Activated CD4-positive, alpha-beta T cell treated with anti-CD3 and anti-CD28 coated beads, Interleukin-2, amount 10 ng/mL, durations not matched to agents 7 days and 5 days (primary cell): Measurements from ENCODE around the gene RPEL1. TPM values are rescaled to one million over a fixed set of nuclear protein-coding genes. Genes with fewer than 3 reads are reported as not detected.
"Not testable (repeated sequence)": the region's sequence is repeated elsewhere in the genome, so short reads cannot be mapped to it uniquely, and the experiment has no call there.

Source experiments
- CTCF ChIA-PET: fragments of 350-600 bp; sonication (Branson Sonifier 250); formaldehyde crosslinking; loops from one replicate; lab custom pipeline; 2021; ENCODE audit warnings: antibody characterized with exemption; lab: Charles Lee
- POLR2A ChIA-PET: fragments of 350-600 bp; sonication (Branson Sonifier 250); formaldehyde crosslinking; loops from one replicate; lab custom pipeline; 2021; ENCODE audit warnings: antibody characterized with exemption; lab: Charles Lee
- DNase-seq: peaks from one replicate; pipeline ENCODE4 v3.0.0-alpha.2; 2020
- H3K27ac Mint-ChIP-seq: one replicate; pipeline ENCODE4 v1.8.0; 2021; ENCODE audit warnings: mild to moderate bottlenecking, moderate library complexity, mixed read lengths
- H3K27me3 Mint-ChIP-seq: one replicate; pipeline ENCODE4 v1.8.0; 2021; ENCODE audit warnings: mixed read lengths
- H3K36me3 Mint-ChIP-seq: one replicate; pipeline ENCODE4 v1.8.0; 2021; ENCODE audit warnings: low read depth, mixed read lengths
- H3K4me1 Mint-ChIP-seq: one replicate; pipeline ENCODE4 v1.8.0; 2021; ENCODE audit warnings: mixed read lengths
- H3K4me3 Mint-ChIP-seq: one replicate; pipeline ENCODE4 v1.8.0; 2021; ENCODE audit warnings: mild to moderate bottlenecking, moderate library complexity, mixed read lengths
- H3K9me3 Mint-ChIP-seq: one replicate; pipeline ENCODE4 v1.8.0; 2021; ENCODE audit warnings: mixed read lengths
- total RNA-seq, 2 experiments: library from RNA; stranded (reverse); gene quantifications; one replicate each; pipeline ENCODE4 v1.2.3, GENCODE V29; 2021

RPEL1 gene
- total RNA-seq = not detected

GRCh38 chr10:103245587-103245986, at the start of gene RPEL1:
Gene RPEL1, plus strand, starts transcription at chr10:103245887. Its CDS starts 110 bp downstream, at chr10:103245997.
- H3K9me3 Mint-ChIP-seq, H3K27me3 Mint-ChIP-seq, H3K4me3 Mint-ChIP-seq, DNase-seq, H3K36me3 Mint-ChIP-seq, POLR2A ChIA-PET: not testable (repeated sequence)
- Mint-ChIP-seq H3K4me1 (peaks cover 18% of the 10 kb centered on the region), H3K27ac (peak within 1 kb of the TSS; percentile 50)
- CTCF ChIA-PET = interaction anchor here (1.2 to 2.3 kb wide), 3 partner anchors 14 to 328 kb away, joined by 3 to 13 read pairs (median 5); partner anchors contain the start of gene CNNM2

GRCh38 chr10:103196516-103196915, 49.2 kb upstream of the RPEL1 start:
- ChIA-PET POLR2A (no interaction called here), CTCF (no interaction called here)
- peaks cover 7% of the 10 kb centered on the region for H3K36me3 Mint-ChIP-seq
- no peak for DNase-seq
- H3K9me3 Mint-ChIP-seq = no peaks in the 10 kb centered on the region
- no peak overlapping the region for H3K27ac Mint-ChIP-seq
- no peak overlapping the region for H3K4me3 Mint-ChIP-seq
- peaks cover 27% of the 10 kb centered on the region for H3K4me1 Mint-ChIP-seq
- peaks cover 1% of the 10 kb centered on the region for H3K27me3 Mint-ChIP-seq

- no peak for DNase-seq
- POLR2A ChIA-PET = no interaction called here
- no peak overlapping the region for H3K27ac Mint-ChIP-seq
- peaks cover 3% of the 10 kb centered on the region for H3K36me3 Mint-ChIP-seq
- H3K4me1 Mint-ChIP-seq = peaks cover 21% of the 10 kb centered on the region
- peaks cover 1% of the 10 kb centered on the region for H3K27me3 Mint-ChIP-seq
- CTCF ChIA-PET = no interaction called here
- no peaks in the 10 kb centered on the region for H3K9me3 Mint-ChIP-seq
- no peak overlapping the region for H3K4me3 Mint-ChIP-seq
These were observed 48.5 kb upstream of the RPEL1 start for GRCh38 chr10:103197174-103197573.

DNA sequence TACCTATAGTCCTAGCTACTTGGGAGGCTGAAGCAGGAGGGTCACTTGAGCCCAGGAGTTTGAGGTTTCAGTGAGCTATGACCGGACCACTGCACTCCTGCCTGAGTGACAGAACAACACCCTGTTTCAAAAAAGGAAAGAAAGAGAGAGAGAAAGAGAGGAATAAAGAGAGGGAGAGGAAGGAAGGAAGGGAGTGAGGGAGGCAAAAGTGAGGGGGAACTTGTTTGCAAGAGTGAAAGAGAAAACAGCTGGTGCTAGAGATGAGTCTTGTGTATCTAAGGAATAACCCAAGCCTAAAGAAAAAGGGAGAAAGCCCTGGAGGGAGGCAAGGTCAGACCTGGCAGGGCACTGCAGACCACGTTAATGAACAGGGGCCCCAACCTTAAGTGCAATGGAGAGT, 47.8 kb upstream of the RPEL1 start:
- H3K36me3 Mint-ChIP-seq = no peaks in the 10 kb centered on the region
- peaks cover 1% of the 10 kb centered on the region for H3K27me3 Mint-ChIP-seq
- H3K9me3 Mint-ChIP-seq = no peaks in the 10 kb centered on the region
- H3K4me3 Mint-ChIP-seq = no peak overlapping the region
- DNase-seq = no peak
- ChIA-PET POLR2A (no interaction called here), CTCF (no interaction called here)
- peaks cover 21% of the 10 kb centered on the region for H3K4me1 Mint-ChIP-seq
- H3K27ac Mint-ChIP-seq = peak overlapping the region; percentile 66

DNA sequence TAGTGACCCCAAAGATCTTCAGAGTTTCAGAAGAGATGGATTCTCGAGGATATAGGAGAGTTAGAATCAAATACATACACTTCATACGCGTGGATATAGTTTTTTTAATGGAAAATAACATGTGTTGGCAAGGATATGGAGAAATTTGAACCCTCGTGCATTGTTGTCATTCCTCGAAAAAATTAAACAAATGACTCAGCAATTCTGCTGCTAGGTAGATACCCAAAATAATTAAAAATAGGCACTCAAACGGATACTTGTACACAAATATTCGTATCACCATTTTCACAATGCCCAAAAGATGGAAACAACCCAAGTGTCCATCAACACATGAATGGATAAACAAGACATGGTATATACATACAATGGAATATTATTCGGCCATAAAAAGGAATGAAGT, 47.0 kb upstream of the RPEL1 start:
- Mint-ChIP-seq H3K4me3 (no peak overlapping the region), H3K27ac (no peak overlapping the region), H3K9me3 (no peaks in the 10 kb centered on the region), H3K4me1 (peaks cover 17% of the 10 kb centered on the region), H3K36me3 (no peaks in the 10 kb centered on the region), H3K27me3 (peaks cover 1% of the 10 kb centered on the region)
- CTCF ChIA-PET = no interaction called here
- POLR2A ChIA-PET = no interaction called here
- DNase-seq = no peak

DNA sequence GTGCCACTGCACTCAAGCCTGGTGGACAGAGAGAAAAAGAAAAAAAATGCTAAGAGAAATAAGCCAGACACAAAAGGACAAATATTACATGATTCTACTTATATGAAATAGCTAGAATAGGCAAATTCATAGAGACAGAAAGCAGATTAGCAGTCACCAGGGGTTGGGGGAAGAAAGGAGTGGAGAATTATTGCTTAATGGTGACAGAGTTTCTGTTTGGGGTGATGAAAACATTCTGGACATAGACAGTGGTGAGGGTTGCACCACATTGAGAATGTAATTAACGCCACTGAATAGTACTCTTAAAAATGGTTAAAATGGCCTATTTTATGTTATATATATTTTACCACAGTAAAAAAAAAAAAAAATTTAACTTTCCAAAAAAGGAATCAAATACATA, 46.2 kb upstream of the RPEL1 start:
- Mint-ChIP-seq H3K4me1 (peaks cover 13% of the 10 kb centered on the region), H3K27ac (no peak overlapping the region), H3K9me3 (no peaks in the 10 kb centered on the region), H3K4me3 (no peak overlapping the region), H3K36me3 (no peaks in the 10 kb centered on the region), H3K27me3 (peaks cover 1% of the 10 kb centered on the region)
- no peak for DNase-seq
- ChIA-PET CTCF (no interaction called here), POLR2A (no interaction called here)

DNA sequence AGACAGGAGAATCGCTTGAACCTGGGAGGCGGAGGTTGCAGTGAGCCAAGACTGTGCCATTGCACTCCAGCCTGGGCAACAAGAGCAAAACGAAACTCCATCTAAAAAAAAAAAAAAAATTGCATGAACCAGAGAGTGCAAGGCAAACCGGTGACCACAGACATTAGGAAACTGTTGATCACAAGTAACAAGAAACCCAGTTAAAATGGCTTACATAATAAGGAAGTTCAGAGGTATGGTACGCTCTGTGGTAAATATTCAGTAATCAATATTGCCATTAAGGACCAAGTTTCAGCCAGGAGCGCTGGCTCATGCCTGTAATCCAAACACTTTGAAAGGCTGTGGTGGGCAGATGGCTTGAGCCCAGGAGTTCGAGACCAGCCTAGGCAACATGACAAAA, 43.4 kb upstream of the RPEL1 start:
- Mint-ChIP-seq H3K4me1 (peaks cover 6% of the 10 kb centered on the region), H3K36me3 (no peaks in the 10 kb centered on the region), H3K4me3 (no peak overlapping the region), H3K27me3 (peaks cover 10% of the 10 kb centered on the region), H3K9me3 (no peaks in the 10 kb centered on the region), H3K27ac (no peak overlapping the region)
- POLR2A ChIA-PET = no interaction called here
- CTCF ChIA-PET = interaction anchor here (1.3 kb wide), 1 partner anchor 9 kb away, joined by 4 read pairs; the partner anchor contains the start of gene NT5C2
- DNase-seq = no peak

DNA sequence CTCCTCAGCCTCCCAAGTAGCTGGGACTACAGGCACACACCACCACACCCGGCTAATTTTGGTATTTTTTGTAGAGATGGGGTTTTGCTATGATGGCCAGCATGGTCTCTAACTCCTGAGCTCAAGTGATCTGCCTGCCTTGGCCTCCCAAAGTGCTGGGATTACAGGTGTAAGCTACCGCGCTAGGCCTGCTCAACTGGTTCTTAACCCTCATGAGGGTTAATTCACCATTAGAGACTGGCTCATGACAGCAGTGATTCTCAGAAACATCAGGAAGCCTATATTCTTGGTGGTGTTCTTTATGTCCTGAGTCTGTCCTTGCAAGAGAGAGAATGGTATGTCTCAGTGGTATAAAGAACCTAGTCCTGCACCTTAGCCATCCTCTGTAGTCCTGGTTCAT, 42.2 kb upstream of the RPEL1 start:
- H3K27me3 Mint-ChIP-seq = peaks cover 10% of the 10 kb centered on the region
- no peaks in the 10 kb centered on the region for H3K4me1 Mint-ChIP-seq
- no peaks in the 10 kb centered on the region for H3K36me3 Mint-ChIP-seq
- POLR2A ChIA-PET = no interaction called here
- H3K9me3 Mint-ChIP-seq = no peaks in the 10 kb centered on the region
- DNase-seq = no peak
- CTCF ChIA-PET = interaction anchor here (0.6 to 0.9 kb wide), 3 partner anchors 12 to 438 kb away, joined by 3 read pairs; no protein-coding TSS in a partner anchor
- no peak overlapping the region for H3K4me3 Mint-ChIP-seq
- no peak overlapping the region for H3K27ac Mint-ChIP-seq

DNA sequence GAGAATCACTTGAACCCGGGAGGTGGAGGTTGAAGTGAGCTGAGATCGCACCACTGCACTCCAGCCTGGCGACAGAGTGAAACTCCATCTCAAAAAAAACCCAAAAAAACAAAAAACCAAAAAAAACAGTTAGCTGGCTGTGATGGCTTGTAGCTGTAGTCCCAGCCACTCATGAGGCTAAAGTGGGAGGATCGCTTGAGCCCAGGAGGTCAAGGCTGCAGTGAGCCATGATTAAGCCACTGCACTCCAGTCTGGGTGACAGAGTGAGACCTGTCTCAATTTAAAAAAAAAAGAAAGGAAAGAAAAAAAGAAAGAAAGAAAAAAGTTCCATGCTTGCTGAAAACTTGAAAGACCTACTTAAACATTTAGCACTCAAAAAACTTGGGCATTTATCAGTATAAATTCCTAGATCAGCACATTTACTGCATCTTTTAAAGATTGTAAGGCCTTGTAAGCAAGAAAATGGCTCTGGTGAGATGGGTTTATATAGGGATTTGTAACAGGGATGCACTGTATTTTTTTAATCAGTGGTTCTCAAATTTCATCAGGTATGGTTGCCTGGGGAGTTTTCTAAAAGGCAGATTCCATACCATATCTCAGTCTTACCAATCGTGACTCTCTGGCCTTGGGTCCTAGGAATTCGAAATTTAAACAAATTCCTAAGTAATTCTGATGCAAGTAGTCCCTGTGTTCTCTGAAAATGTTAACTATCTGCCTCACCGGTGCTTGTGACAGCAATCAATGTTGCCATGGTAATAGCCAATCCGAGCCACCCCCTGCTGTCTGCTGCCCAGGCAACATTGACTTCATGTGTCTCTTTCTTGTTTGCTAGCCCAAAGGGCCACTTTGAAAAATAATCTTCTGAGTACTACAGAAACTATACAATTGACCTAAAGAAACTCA, 41.1 kb upstream of the RPEL1 start:
- CTCF ChIA-PET = interaction anchor here (0.6 kb wide), 1 partner anchor 13 kb away, joined by 3 read pairs; no protein-coding TSS in a partner anchor
- DNase-seq = no peak
- Mint-ChIP-seq H3K27me3 (peaks cover 10% of the 10 kb centered on the region), H3K36me3 (no peaks in the 10 kb centered on the region), H3K4me1 (no peaks in the 10 kb centered on the region), H3K9me3 (no peaks in the 10 kb centered on the region), H3K27ac (no peak overlapping the region), H3K4me3 (no peak overlapping the region)
- POLR2A ChIA-PET = interaction anchor here (0.6 kb wide), 1 partner anchor 9 kb away, joined by 3 read pairs; no protein-coding TSS in a partner anchor

DNA sequence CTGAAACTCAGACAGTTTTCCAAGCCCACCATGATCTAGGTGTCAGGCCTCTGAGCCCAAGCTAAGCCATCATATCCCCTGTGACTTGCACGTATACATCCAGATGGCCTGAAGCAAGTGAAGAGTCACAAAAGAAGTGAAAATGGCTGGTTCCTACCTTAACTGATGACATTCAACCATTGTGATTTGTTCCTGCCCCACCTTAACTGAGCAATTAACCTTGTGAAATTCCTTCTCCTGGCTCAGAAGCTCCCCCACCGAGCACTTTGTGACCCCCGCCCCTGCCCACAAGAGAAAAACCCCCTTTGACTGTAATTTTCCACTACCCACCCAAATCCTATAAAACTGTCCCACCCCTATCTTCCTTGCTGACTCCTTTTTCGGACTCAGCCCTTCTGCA, 40.3 kb upstream of the RPEL1 start:
- POLR2A ChIA-PET, H3K4me3 Mint-ChIP-seq, H3K27ac Mint-ChIP-seq, H3K27me3 Mint-ChIP-seq, H3K4me1 Mint-ChIP-seq, CTCF ChIA-PET, H3K9me3 Mint-ChIP-seq, H3K36me3 Mint-ChIP-seq, DNase-seq: not testable (repeated sequence)

- H3K36me3 Mint-ChIP-seq, POLR2A ChIA-PET, H3K4me3 Mint-ChIP-seq, CTCF ChIA-PET, H3K9me3 Mint-ChIP-seq, H3K27me3 Mint-ChIP-seq, H3K4me1 Mint-ChIP-seq, DNase-seq, H3K27ac Mint-ChIP-seq: not testable (repeated sequence)
These were observed 39.0 kb upstream of the RPEL1 start for GRCh38 chr10:103206715-103207114.

- no peak overlapping the region for H3K27ac Mint-ChIP-seq
- ChIA-PET CTCF (no interaction called here), POLR2A (no interaction called here)
- peaks cover 3% of the 10 kb centered on the region for H3K9me3 Mint-ChIP-seq
- peaks cover 8% of the 10 kb centered on the region for H3K27me3 Mint-ChIP-seq
- no peaks in the 10 kb centered on the region for H3K4me1 Mint-ChIP-seq
- no peaks in the 10 kb centered on the region for H3K36me3 Mint-ChIP-seq
- DNase-seq = no peak
- no peak overlapping the region for H3K4me3 Mint-ChIP-seq
These were observed 38.5 kb upstream of the RPEL1 start for GRCh38 chr10:103207141-103207540.

GRCh38 chr10:103207643-103208042, 38.0 kb upstream of the RPEL1 start:
- H3K27me3 Mint-ChIP-seq, H3K4me3 Mint-ChIP-seq, H3K4me1 Mint-ChIP-seq, H3K9me3 Mint-ChIP-seq, H3K27ac Mint-ChIP-seq, H3K36me3 Mint-ChIP-seq, DNase-seq, POLR2A ChIA-PET, CTCF ChIA-PET: not testable (repeated sequence)
